ENCODE measurements around the gene ABTB2.

The ABTB2 gene

GRCh38 chr11:34157163-34157562 is 200.6 kb downstream of the ABTB2 start:
- no peak for FAIRE-seq
- DNase-seq (ENCODE audit: insufficient read length, low spot score) = no peak

GRCh38 chr11:34155757-34156062 is 202.1 kb downstream of the ABTB2 start:
- DNase-seq (ENCODE audit: insufficient read length, low spot score) (no peak), FAIRE-seq (no peak)

- DNase-seq (ENCODE audit: insufficient read length, low spot score) = no peak
- no peak for FAIRE-seq
These were observed 202.6 kb downstream of the ABTB2 start for GRCh38 chr11:34155057-34155756.

GRCh38 chr11:34154059-34154875 is 203.5 kb downstream of the ABTB2 start:
- FAIRE-seq (no peak), DNase-seq (ENCODE audit: insufficient read length, low spot score) (no peak)

- FAIRE-seq = no peak
These were observed 205.6 kb downstream of the ABTB2 start for GRCh38 chr11:34151916-34152845.

GRCh38 chr11:34151166-34151565 is 206.6 kb downstream of the ABTB2 start:
- DNase-seq (ENCODE audit: insufficient read length, low spot score) = no peak
- FAIRE-seq = no peak

More at GRCh38 chr11:34151916-34152845, 205.6 kb downstream of the ABTB2 start:
- DNase-seq (ENCODE audit: insufficient read length, low spot score) = no peak

- DNase-seq (ENCODE audit: insufficient read length, low spot score) = no peak
- no peak for FAIRE-seq
These were observed 207.2 kb downstream of the ABTB2 start for GRCh38 chr11:34150494-34151151.

- FAIRE-seq = no peak
- no peak for DNase-seq (ENCODE audit: insufficient read length, low spot score)
These were observed 208.0 kb downstream of the ABTB2 start for GRCh38 chr11:34149786-34150185.

GRCh38 chr11:34149274-34149673 is 208.5 kb downstream of the ABTB2 start:
- DNase-seq (ENCODE audit: insufficient read length, low spot score) (no peak), FAIRE-seq (no peak)

- DNase-seq (ENCODE audit: insufficient read length, low spot score) = no peak
- FAIRE-seq = no peak
These were observed 209.2 kb downstream of the ABTB2 start for GRCh38 chr11:34148504-34149165.

- DNase-seq (ENCODE audit: insufficient read length, low spot score) = no peak
- FAIRE-seq = no peak
These were observed 210.2 kb downstream of the ABTB2 start for GRCh38 chr11:34147581-34147980.

GRCh38 chr11:34146866-34147265 is 210.9 kb downstream of the ABTB2 start:
- no peak for FAIRE-seq

GRCh38 chr11:34146411-34146810 is 211.4 kb downstream of the ABTB2 start:
- DNase-seq (ENCODE audit: insufficient read length, low spot score) (no peak), FAIRE-seq (no peak)

More at GRCh38 chr11:34146866-34147265, 210.9 kb downstream of the ABTB2 start:
- DNase-seq (ENCODE audit: insufficient read length, low spot score) = no peak

GRCh38 chr11:34145847-34146381 is 211.9 kb downstream of the ABTB2 start:
- FAIRE-seq (no peak), DNase-seq (ENCODE audit: insufficient read length, low spot score) (no peak)

- FAIRE-seq (no peak), DNase-seq (ENCODE audit: insufficient read length, low spot score) (no peak)
These were observed 212.7 kb downstream of the ABTB2 start for GRCh38 chr11:34145073-34145472.

- DNase-seq (ENCODE audit: insufficient read length, low spot score) = no peak
- no peak for FAIRE-seq
These were observed 214.8 kb downstream of the ABTB2 start for GRCh38 chr11:34143048-34143447.

- no peak for FAIRE-seq
- DNase-seq (ENCODE audit: insufficient read length, low spot score) = no peak
These were observed 217.7 kb downstream of the ABTB2 start for GRCh38 chr11:34140149-34140548.

GRCh38 chr11:34139346-34139745 is 218.5 kb downstream of the ABTB2 start:
- no peak for DNase-seq (ENCODE audit: insufficient read length, low spot score)
- FAIRE-seq = no peak

- DNase-seq (ENCODE audit: insufficient read length, low spot score) (no peak), FAIRE-seq (no peak)
These were observed 221.4 kb downstream of the ABTB2 start for GRCh38 chr11:34136420-34136819.

- FAIRE-seq = no peak
- DNase-seq (ENCODE audit: insufficient read length, low spot score) = no peak
These were observed 222.4 kb downstream of the ABTB2 start for GRCh38 chr11:34135439-34135838.

Measured in HTR-8/SVneo (cell line).